Measurements from ENCODE around the gene TRMT61A. TPM values are rescaled to one million over a fixed set of nuclear protein-coding genes. Genes with fewer than 3 reads are reported as not detected.

Gene TRMT61A
- total RNA-seq, 1 donor from 2014 or later, result 13.7 TPM

DNA sequence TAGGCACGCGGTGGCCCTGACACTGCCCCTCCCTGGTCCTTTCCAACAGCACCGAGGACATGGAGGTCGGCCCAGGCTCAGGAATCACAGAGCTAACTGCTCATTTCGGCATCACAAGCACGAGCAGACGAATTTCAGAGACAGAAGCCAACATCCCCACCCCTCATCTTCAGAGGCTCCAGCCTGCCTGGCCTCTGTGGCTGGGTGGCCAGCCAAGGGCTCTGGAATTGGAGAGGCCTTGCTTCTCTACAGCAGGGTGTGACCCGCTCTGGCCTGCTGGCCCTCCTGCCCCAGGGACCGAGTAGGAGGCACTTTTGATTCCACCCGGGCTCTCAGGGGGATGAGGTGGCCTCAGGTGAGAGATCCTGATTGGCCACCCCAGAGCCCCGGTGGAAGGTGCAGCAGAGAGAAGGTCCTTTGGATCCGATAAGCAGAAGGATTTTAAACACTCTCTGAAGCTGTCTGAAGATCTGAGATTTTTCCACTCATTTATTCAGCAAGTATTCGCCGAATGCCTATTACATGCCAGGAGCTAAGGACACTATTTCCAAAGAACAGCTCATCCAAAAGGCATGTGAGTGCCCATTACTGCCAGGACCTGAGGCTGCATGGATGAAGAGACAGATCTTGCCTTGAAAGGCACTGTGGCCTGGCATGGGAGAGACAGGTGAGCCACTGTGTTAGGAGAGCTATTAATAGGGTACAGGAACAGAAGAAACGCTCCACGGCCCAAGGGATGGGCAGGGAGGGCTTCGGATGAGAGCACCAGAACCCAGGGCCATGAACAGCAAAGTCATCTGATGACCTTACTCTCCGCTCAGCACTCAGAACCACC is 23.2 kb downstream of the TRMT61A start:
- Mint-ChIP-seq H3K9me3 (no peaks in the 10 kb centered on the region), H3K27ac (no peak overlapping the region), H3K36me3 (ENCODE audit: low read depth) (peaks cover 10% of the 10 kb centered on the region), H3K27me3 (ENCODE audit: low read depth) (no peaks in the 10 kb centered on the region), H3K4me3 (ENCODE audit: low read depth) (no peak overlapping the region), H3K4me1 (ENCODE audit: low read depth) (no peaks in the 10 kb centered on the region)
- intact Hi-C loops (cut with micrococcal nuclease), result no loop called here
- no peak for DNase-seq (ENCODE audit: low spot score)

DNA sequence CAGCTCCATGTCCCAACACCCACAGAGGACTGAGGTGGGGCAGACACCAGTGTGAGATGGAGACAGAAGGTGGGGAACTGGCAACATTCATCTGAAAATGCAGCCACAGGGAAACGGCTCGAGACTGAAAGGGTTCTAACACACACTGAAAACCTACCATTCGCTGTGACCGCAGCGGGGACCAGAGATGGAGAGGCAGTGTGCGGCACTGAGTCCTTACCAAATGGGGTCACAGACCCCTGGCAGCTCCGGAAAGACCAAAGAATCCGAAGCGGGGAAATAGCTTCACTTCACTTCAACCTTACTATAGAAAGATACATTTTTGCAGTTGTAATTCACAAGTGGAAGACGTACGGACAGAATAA is 23.8 kb downstream of the TRMT61A start:
- H3K27me3 Mint-ChIP-seq (ENCODE audit: low read depth), result no peaks in the 10 kb centered on the region
- no peak overlapping the region for H3K4me3 Mint-ChIP-seq (ENCODE audit: low read depth)
- H3K4me1 Mint-ChIP-seq (ENCODE audit: low read depth), result no peaks in the 10 kb centered on the region
- no peak overlapping the region for H3K27ac Mint-ChIP-seq
- H3K9me3 Mint-ChIP-seq, result no peaks in the 10 kb centered on the region
- peaks cover 10% of the 10 kb centered on the region for H3K36me3 Mint-ChIP-seq (ENCODE audit: low read depth)
- DNase-seq (ENCODE audit: low spot score), result no peak
- intact Hi-C loops (cut with micrococcal nuclease), result no loop called here

DNA sequence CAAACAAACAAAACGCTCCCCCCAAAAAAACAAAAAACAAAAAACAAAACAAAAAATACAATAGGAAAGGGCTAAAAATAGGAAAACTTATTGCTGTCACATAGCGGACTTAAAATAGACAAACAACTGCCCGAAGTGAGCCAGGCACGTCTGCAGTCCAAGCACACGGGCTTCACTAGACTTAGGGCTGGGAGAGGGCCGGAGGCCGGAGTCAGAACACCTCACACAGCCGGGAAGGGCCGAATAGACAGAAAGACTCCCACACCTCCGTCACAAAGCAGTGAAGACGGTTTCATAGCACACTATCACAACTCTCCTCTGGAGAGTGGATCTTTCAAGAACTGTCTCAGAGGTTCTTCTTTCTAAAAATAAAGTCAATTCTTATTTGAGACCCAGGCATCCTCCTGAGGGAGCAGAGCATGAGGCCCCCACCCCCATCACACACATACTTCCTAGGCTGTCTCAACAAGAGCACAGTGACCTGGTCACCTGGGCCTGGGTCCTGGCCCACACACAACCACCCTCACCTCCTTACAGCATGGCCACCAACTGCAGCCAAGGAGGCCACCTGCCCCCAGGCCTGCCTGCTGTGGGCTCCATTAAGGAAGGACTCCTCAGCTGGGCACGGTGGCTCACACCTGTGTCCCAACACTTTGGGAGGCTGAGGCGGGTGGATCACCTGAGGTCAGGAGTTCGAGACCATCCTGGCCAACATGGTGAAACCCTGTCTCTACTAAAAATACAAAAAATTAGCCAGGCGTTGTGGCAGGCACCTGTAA is 26.8 kb downstream of the TRMT61A start:
- Mint-ChIP-seq H3K9me3 (no peaks in the 10 kb centered on the region), H3K36me3 (ENCODE audit: low read depth) (peaks cover 35% of the 10 kb centered on the region), H3K4me1 (ENCODE audit: low read depth) (peaks cover 18% of the 10 kb centered on the region), H3K27ac (no peak overlapping the region), H3K4me3 (ENCODE audit: low read depth) (no peak overlapping the region), H3K27me3 (ENCODE audit: low read depth) (no peaks in the 10 kb centered on the region)
- intact Hi-C loops (cut with micrococcal nuclease), result no loop called here
- no peak for DNase-seq (ENCODE audit: low spot score)

DNA sequence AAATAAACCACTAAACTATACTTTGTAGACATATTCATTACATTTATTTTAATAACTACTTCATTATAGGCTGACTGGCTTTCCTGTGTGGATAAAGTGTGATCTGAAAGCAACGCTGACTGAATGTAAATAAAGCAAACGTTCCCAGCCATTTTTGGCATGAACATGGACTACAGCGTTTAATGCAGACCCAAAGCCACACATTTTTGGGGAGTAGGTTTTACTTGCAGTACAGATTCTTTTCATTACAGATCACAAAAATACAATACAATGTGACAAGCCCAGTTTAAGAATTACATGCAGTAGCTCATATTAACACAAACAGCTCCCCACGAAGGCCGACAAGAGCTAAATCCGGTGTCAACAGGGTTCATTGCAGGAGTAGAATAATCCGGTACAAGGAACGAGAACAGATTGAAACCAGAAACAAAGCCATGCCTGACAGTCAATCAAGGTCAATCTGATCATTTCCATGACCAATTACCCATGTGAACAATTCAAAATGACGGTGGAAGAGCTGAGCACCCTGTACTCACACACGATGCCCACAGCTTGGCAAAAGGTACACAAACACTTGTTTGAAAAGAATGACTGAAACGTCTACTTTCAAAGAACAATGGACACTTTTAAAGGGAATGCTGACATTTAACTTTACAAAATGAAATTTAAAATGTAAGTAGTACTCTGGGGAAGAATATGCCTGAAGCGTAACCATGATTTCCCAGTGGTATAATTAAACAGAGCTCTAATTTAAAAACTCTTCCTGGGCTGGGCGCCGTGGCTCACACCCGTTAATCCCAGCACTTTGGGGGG is 28.2 kb downstream of the TRMT61A start:
- H3K36me3 Mint-ChIP-seq (ENCODE audit: low read depth), result peaks cover 45% of the 10 kb centered on the region

DNA sequence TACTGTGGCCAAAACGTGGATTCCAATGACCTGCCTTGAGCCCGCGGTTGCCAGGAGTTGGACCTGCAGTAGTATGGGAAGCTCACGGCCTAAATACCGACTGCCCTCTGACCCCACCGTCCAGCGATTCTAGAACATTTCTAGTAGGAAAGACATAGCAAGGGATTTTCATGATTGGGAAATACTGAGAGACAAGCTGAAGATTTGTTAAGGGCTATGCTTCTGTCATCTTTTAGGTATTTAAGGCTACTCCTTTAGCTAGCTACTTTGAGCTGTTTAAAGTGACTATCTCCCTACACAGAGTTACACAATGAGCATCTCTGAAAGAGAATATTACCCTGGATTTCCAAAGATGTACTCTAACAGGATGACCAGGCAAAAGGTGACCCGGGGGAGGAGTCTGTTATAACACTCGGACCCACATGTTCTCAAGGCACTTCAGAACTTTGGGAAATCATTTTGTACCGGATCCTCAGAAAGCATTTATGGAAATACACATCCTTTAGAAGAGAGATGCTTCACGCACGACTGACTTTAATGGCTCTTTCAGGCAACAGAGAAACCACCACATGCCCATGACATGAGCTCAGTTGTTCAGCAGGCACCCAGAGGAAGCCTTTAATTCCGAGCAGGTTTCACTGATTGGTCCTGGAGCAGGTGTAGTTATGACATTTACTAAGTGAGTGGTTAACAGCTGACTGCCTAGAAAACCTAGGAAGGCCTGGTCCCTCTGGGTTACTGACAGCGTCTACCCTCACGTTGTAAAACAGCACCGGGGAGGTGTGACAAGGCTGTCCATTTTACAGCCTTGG is 29.3 kb downstream of the TRMT61A start:
- no peak for DNase-seq (ENCODE audit: low spot score)
- H3K4me3 Mint-ChIP-seq (ENCODE audit: low read depth), result no peak overlapping the region
- intact Hi-C loops (cut with micrococcal nuclease), result no loop called here
- no peak overlapping the region for H3K27ac Mint-ChIP-seq
- no peaks in the 10 kb centered on the region for H3K27me3 Mint-ChIP-seq (ENCODE audit: low read depth)
- no peaks in the 10 kb centered on the region for H3K9me3 Mint-ChIP-seq
- H3K4me1 Mint-ChIP-seq (ENCODE audit: low read depth), result peaks cover 29% of the 10 kb centered on the region
- peaks cover 46% of the 10 kb centered on the region for H3K36me3 Mint-ChIP-seq (ENCODE audit: low read depth)

More for the DNA sequence above, 28.2 kb downstream of the TRMT61A start:
- H3K4me1 Mint-ChIP-seq (ENCODE audit: low read depth), result peaks cover 29% of the 10 kb centered on the region
- no peaks in the 10 kb centered on the region for H3K27me3 Mint-ChIP-seq (ENCODE audit: low read depth)
- no peak overlapping the region for H3K4me3 Mint-ChIP-seq (ENCODE audit: low read depth)
- no peak overlapping the region for H3K27ac Mint-ChIP-seq
- no peaks in the 10 kb centered on the region for H3K9me3 Mint-ChIP-seq
- no peak for DNase-seq (ENCODE audit: low spot score)
- intact Hi-C loops (cut with micrococcal nuclease), result no loop called here

DNA sequence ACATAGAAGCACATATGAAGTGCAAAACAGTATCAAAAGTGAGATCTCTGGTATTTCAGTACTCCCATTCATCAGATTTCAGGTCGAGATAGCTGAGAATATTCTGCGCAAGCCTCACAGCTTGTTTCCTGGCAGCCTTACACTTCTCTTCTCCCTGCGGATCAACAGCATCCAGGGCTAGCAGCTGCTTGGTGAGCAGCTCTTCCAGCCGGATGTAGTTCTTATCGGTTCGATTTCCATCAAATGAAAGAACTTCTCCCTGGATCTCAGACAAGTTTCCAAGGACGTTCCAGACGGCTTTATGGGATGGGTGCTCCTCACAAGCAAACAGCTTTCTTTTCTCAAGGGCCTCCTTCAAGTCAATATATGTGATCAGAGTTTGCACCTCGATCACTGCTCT is 30.8 kb downstream of the TRMT61A start:
- Mint-ChIP-seq H3K36me3 (ENCODE audit: low read depth) (peaks cover 47% of the 10 kb centered on the region), H3K4me3 (ENCODE audit: low read depth) (no peak overlapping the region), H3K4me1 (ENCODE audit: low read depth) (peaks cover 38% of the 10 kb centered on the region)

DNA sequence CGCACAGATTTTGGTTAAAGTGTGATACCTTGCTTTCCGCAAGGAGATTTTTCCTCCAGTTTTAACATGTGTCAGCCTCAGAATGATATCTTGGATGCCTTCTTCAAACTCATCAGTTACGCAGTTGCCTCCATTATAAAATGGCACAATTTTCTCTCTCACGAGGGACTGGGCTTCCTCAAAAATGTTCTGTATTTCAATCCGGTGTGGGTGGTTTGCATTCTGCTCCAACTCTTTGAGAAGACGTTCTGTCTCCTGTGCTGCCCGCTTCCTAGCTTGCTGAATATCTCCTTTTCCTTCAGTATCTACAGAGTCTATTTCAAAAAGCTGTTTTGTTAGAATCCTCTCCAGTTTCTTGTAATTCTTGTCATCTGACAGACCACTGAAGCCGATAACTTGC is 31.7 kb downstream of the TRMT61A start:
- Mint-ChIP-seq H3K9me3 (no peaks in the 10 kb centered on the region), H3K36me3 (ENCODE audit: low read depth) (peaks cover 41% of the 10 kb centered on the region), H3K4me3 (ENCODE audit: low read depth) (peak overlapping the region; percentile 95), H3K4me1 (ENCODE audit: low read depth) (peaks cover 38% of the 10 kb centered on the region), H3K27me3 (ENCODE audit: low read depth) (no peaks in the 10 kb centered on the region), H3K27ac (no peak overlapping the region)
- no peak for DNase-seq (ENCODE audit: low spot score)
- intact Hi-C loops (cut with micrococcal nuclease), result loop anchor here (10.0 kb wide), 1 partner anchor 124 kb away; no protein-coding TSS in a partner anchor

More for the DNA sequence above, 30.8 kb downstream of the TRMT61A start:
- H3K27ac Mint-ChIP-seq, result no peak overlapping the region
- no peaks in the 10 kb centered on the region for H3K9me3 Mint-ChIP-seq
- DNase-seq (ENCODE audit: low spot score), result no peak
- no peaks in the 10 kb centered on the region for H3K27me3 Mint-ChIP-seq (ENCODE audit: low read depth)
- intact Hi-C loops (cut with micrococcal nuclease), result loop anchor here (10.0 kb wide), 1 partner anchor 125 kb away; no protein-coding TSS in a partner anchor

DNA sequence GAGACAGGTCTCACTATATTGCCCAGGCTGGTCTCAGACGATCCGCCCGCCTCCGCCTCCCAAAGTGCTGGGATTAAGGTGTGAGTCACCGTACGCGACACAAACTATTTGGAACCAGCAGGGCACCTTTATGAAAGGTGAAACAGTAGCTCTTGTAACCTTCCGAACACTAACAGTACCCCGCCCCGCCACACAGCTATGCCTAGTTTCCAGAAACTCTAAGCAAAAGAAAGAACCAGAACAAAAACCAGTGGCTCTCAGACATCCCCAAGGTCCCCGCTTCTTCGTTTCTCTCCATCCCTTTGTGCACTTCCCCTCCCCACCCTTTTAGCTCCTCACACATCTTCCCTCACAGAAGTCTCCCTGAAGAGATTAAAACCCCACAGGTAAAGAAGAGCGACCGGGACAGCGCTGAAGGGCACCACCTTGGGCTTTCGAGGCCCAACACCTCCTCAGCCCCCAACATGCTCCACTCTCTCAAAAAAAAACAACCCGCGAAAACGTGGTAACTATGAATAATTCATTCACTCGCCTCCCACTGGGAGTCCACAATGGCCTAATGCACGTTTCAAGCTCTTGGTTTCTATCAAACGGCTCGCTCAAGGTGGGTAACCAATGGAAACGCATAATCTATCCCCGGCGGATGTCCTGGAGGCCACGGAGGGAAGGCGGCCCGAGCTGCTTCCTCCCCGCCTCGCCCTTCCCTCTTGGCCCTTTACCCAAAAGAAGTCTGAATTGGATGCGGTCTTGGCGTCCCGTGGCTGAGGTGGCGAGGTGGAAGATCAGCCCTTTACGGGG is 32.6 kb downstream of the TRMT61A start:
- Mint-ChIP-seq H3K27ac (peak overlapping the region; percentile 74), H3K27me3 (ENCODE audit: low read depth) (no peaks in the 10 kb centered on the region), H3K36me3 (ENCODE audit: low read depth) (peaks cover 41% of the 10 kb centered on the region), H3K4me1 (ENCODE audit: low read depth) (peaks cover 38% of the 10 kb centered on the region), H3K9me3 (no peaks in the 10 kb centered on the region), H3K4me3 (ENCODE audit: low read depth) (peak overlapping the region; percentile 95)
- intact Hi-C loops (cut with micrococcal nuclease), result loop anchor here (1.0 to 10.0 kb wide), 5 partner anchors 32 to 227 kb away; partner anchors contain the start of genes EIF5, KLC1, TRMT61A and XRCC3
- peak; percentile 52 for DNase-seq (ENCODE audit: low spot score)

DNA sequence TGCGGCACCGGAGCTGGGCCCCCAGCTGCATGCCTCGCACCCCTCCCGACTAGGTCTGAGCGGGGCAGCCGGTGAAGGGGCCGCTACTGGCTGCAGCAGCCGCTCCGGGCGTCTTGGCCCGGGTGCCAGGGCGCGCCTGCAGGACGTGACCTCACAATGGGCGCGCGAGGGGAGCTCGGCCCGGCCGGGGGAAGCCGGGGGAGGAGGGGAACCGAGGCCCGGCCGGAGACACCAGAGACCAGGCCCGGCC is 33.1 kb downstream of the TRMT61A start:
- Mint-ChIP-seq H3K4me3 (ENCODE audit: low read depth) (peak overlapping the region; percentile 95), H3K9me3 (no peaks in the 10 kb centered on the region), H3K36me3 (ENCODE audit: low read depth) (peaks cover 40% of the 10 kb centered on the region), H3K4me1 (ENCODE audit: low read depth) (peaks cover 38% of the 10 kb centered on the region), H3K27me3 (ENCODE audit: low read depth) (no peaks in the 10 kb centered on the region), H3K27ac (peak overlapping the region; percentile 74)
- DNase-seq (ENCODE audit: low spot score), result no peak
- intact Hi-C loops (cut with micrococcal nuclease), result loop anchor here (1.0 to 10.0 kb wide), 5 partner anchors 33 to 228 kb away; partner anchors contain the start of genes EIF5, KLC1, TRMT61A and XRCC3

DNA sequence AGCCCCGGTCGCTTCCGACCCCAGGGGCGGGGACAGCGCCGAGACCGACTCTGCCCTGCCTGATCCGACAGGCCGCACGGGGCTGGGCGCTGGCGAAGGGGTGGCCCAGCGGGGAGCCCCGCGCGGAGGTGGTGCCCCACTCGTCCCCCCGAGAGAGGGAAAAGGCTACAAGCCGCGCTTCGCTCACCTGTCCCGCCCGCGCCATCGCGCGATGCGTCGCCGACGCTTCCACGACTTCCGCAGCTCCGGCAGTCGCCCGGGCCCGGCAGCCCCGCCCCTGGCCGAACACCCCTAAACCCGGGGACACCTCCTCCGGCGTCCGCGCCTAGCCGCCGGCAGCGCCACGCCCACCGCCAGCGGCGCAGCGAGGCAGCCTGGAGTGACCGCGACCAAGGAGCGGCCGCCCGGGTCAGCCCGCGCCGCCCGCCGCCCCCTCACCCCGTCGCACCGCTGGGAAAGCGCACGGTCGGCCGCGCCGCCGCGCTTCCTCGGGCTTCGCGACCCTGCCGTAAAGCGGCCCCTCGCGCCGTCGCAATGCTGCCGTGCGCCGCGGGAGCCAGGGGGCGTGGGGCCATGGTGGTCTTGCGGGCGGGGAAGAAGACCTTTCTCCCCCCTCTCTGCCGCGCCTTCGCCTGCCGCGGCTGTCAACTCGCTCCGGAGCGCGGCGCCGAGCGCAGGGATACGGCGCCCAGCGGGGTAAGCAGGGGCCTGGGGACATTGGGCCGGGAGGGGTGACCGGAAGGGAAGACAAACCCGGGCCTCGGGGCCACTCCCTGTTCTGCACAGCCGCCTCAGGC is 33.6 kb downstream of the TRMT61A start, which contains the start of the genes BAG5 and COA8:
Gene BAG5, minus strand, starts transcription at position 229 of the 797 bp plus-strand sequence. CDS start 1,493 bp downstream, outside the sequence.
Gene COA8, plus strand, starts transcription at position 532 of the 797 bp plus-strand sequence. Its CDS starts 42 bp downstream, at position 574.
- Mint-ChIP-seq H3K36me3 (ENCODE audit: low read depth) (peaks cover 38% of the 10 kb centered on the region), H3K4me1 (ENCODE audit: low read depth) (peaks cover 38% of the 10 kb centered on the region), H3K27ac (peak within 1 kb of the TSS; percentile 74), H3K9me3 (no peaks in the 10 kb centered on the region), H3K4me3 (ENCODE audit: low read depth) (peak within 1 kb of the TSS; percentile 96), H3K27me3 (ENCODE audit: low read depth) (no peaks in the 10 kb centered on the region)
- DNase-seq (ENCODE audit: low spot score), result peak; percentile 86
- intact Hi-C loops (cut with micrococcal nuclease), result loop anchor here (1.0 to 10.0 kb wide), 5 partner anchors 33 to 228 kb away; partner anchors contain the start of genes EIF5, KLC1, TRMT61A and XRCC3
